IMR-90 (cell line): ENCODE measurements around the gene UST. TPM values are rescaled to one million over a fixed set of nuclear protein-coding genes. Genes with fewer than 3 reads are reported as not detected.
"Not testable (repeated sequence)": the region's sequence is repeated elsewhere in the genome, so short reads cannot be mapped to it uniquely, and the experiment has no call there.

Experiments
- ATAC-seq: fragments of 200-7000 bp; cut with Tn5 transposase; 2 replicates; pipeline ENCODE4 v1.9.1; 2020; ENCODE audit warnings: low read depth, mild to moderate bottlenecking, moderate library complexity
- BruUV-seq: library from RNA; stranded (reverse); fragments of 400-500 nt; replicated peaks from 2 replicates; lab custom pipeline; 2021; lab: Mats Ljungman, UMichigan
- CTCF ChIA-PET: fragments of 300-600 bp; formaldehyde crosslinking; extraction: SDS; loops from one replicate; lab custom pipeline; 2021; ENCODE audit warnings: antibody characterized with exemption; lab: Yijun Ruan, JAX
- POLR2A ChIA-PET: fragments of 300-600 bp; sonication (Branson Sonifier 250); formaldehyde crosslinking; loops from one replicate; lab custom pipeline; 2022; ENCODE audit warnings: antibody characterized with exemption; ENCODE audit not compliant: unreplicated experiment; lab: Charles Lee
- DNase-seq: peaks from one replicate; pipeline ENCODE4 v3.0.0; 2013
- H2AFZ ChIP-seq: replicated peaks from 2 replicates; pipeline ENCODE3; 2013; ENCODE audit warnings: low read length, mild to moderate bottlenecking; ENCODE audit not compliant: poor library complexity
- H2AK5ac ChIP-seq: 2 replicates; pipeline ENCODE4 v1.6.1; 2013; ENCODE audit warnings: low read depth, low read length, inconsistent platforms
- H2AK9ac ChIP-seq: replicated peaks from 2 replicates; pipeline ENCODE3; 2013; ENCODE audit warnings: mild to moderate bottlenecking, low read depth, low read length, moderate library complexity; ENCODE audit not compliant: poor library complexity
- H2BK120ac ChIP-seq: 2 replicates; pipeline ENCODE4 v1.6.1; 2013; ENCODE audit warnings: low read depth, low read length, inconsistent platforms
- H2BK15ac ChIP-seq: 3 replicates; pipeline ENCODE4 v1.6.1; 2013; ENCODE audit warnings: low read depth, low read length, inconsistent platforms
- H2BK20ac ChIP-seq: 2 replicates; pipeline ENCODE4 v1.6.1; 2013; ENCODE audit warnings: low read depth, mild to moderate bottlenecking, inconsistent platforms, low read length, moderate library complexity
- H2BK5ac ChIP-seq: 2 replicates; pipeline ENCODE4 v1.6.1; 2013; ENCODE audit warnings: mild to moderate bottlenecking, low read depth, low read length, inconsistent platforms; ENCODE audit not compliant: poor library complexity, severe bottlenecking
- H3K14ac ChIP-seq: replicated peaks from 2 replicates; pipeline ENCODE4 v1.6.1; 2013; ENCODE audit warnings: low read depth, low read length, inconsistent platforms
- H3K18ac ChIP-seq: 2 replicates; pipeline ENCODE4 v1.6.1; 2013; ENCODE audit warnings: low read depth, low read length, control low read depth
- H3K23ac ChIP-seq: 2 replicates; pipeline ENCODE4 v1.6.1; 2013; ENCODE audit warnings: low read depth, low read length, inconsistent platforms
- H3K27ac ChIP-seq: 2 replicates; pipeline ENCODE4 v1.5.1; 2013; ENCODE audit warnings: mild to moderate bottlenecking, control low read depth, low read length; ENCODE audit not compliant: insufficient read depth
- H3K27me3 ChIP-seq: 2 replicates; pipeline ENCODE4 v1.6.1; 2013; ENCODE audit warnings: low read length; ENCODE audit not compliant: control insufficient read depth, insufficient read depth
- H3K36me3 ChIP-seq: 2 replicates; pipeline ENCODE4 v1.6.1; 2013; ENCODE audit warnings: low read length, mixed read lengths; ENCODE audit not compliant: control insufficient read depth, insufficient read depth
- H3K4ac ChIP-seq: 2 replicates; pipeline ENCODE4 v1.6.1; 2013; ENCODE audit warnings: low read depth, low read length, inconsistent platforms
- H3K4me1 ChIP-seq: 2 replicates; pipeline ENCODE4 v1.6.1; 2013; ENCODE audit warnings: low read length, mixed read lengths; ENCODE audit not compliant: control insufficient read depth, insufficient read depth
- H3K4me2 ChIP-seq: 2 replicates; pipeline ENCODE4 v1.6.1; 2013; ENCODE audit warnings: low read depth, mild to moderate bottlenecking, control low read depth, low read length, moderate library complexity
- H3K4me3 ChIP-seq: 2 replicates; pipeline ENCODE4 v1.5.1; 2013; ENCODE audit warnings: low read depth, mild to moderate bottlenecking, control low read depth, low read length, moderate library complexity; ENCODE audit not compliant: insufficient read depth
- H3K56ac ChIP-seq: 2 replicates; pipeline ENCODE4 v1.6.1; 2013; ENCODE audit warnings: low read length, inconsistent platforms; ENCODE audit not compliant: insufficient read depth; ENCODE audit errors: extremely low read depth
- H3K79me1 ChIP-seq, 2 experiments: 2 replicates each; pipeline ENCODE4 v1.6.1; 2013; ENCODE audit warnings: low read length in 2 of 2, inconsistent platforms in 1 of 2, low read depth in 1 of 2
- H3K9ac ChIP-seq: 2 replicates; pipeline ENCODE4 v1.6.1; 2013; ENCODE audit warnings: low read depth, low read length, control low read depth
- H3K9me1 ChIP-seq: 2 replicates; pipeline ENCODE4 v1.6.1; 2013; ENCODE audit warnings: low read length, inconsistent platforms; ENCODE audit not compliant: insufficient read depth
- H3K9me3 ChIP-seq: 2 replicates; pipeline ENCODE4 v1.6.1; 2013; ENCODE audit warnings: low read length; ENCODE audit not compliant: control insufficient read depth, insufficient read depth
- H4K20me1 ChIP-seq: 2 replicates; pipeline ENCODE4 v1.6.1; 2013; ENCODE audit warnings: low read length, inconsistent platforms; ENCODE audit not compliant: insufficient read depth
- H4K5ac ChIP-seq: 2 replicates; pipeline ENCODE4 v1.6.1; 2013; ENCODE audit warnings: mild to moderate bottlenecking, low read depth, low read length, control low read depth
- H4K8ac ChIP-seq, 2 experiments: 2 replicates each; pipeline ENCODE4 v1.6.1; 2013; ENCODE audit warnings: low read depth in 2 of 2, low read length in 2 of 2, control low read depth in 1 of 2, inconsistent platforms in 1 of 2
- H4K91ac ChIP-seq: 2 replicates; pipeline ENCODE4 v1.6.1; 2013; ENCODE audit warnings: low read depth, low read length, inconsistent platforms; ENCODE audit not compliant: insufficient read depth
- WGBS, 2 experiments: methylation state at CpG; one replicate each; pipeline versions ENCODE4 v1.1.5 to v1.1.7; 2013; ENCODE audit warnings: missing lambda C conversion rate in 2 of 2; ENCODE audit not compliant: insufficient read length in 1 of 2; ENCODE audit errors: extremely low coverage in 2 of 2; 5-methylcytosine and 5-hydroxymethylcytosine counted together
- dilution Hi-C: fragments of 300-500 bp; cut with HindIII; formaldehyde crosslinking; loops from one replicate; pipeline ENCODE4 v1.14.3; 2018; ENCODE audit warnings: low sequenced_read_pairs; ENCODE audit not compliant: unreplicated experiment
- in situ Hi-C: fragments of 300-500 bp; cut with MboI; formaldehyde crosslinking; loops from 3 replicates; pipeline ENCODE4 v1.14.3; 2019; ENCODE audit warnings: low sequenced_read_pairs, inconsistent platforms, mixed read lengths
- intact Hi-C: fragments of 100-400 bp; cut with micrococcal nuclease; formaldehyde crosslinking; loops from 2 replicates; pipeline ENCODE4 v1.10.0; 2022
- polyA plus RNA-seq, 3 experiments: library from polyadenylated mRNA; depleted of rRNA; stranded (reverse); fragments of >200 nt; gene quantifications; 2 replicates each; pipeline ENCODE4 v1.2.3, GENCODE V29; 2012; ENCODE audit warnings: low replicate concordance in 1 of 3
- total RNA-seq: library from RNA; depleted of rRNA; stranded (reverse); fragments of >200 nt; gene quantifications from 2 replicates; pipeline ENCODE4 v1.2.3, GENCODE V29; 2012

Gene UST
- total and polyA plus RNA-seq, 2 of the 4 experiments (the other 2 are of a cell fraction), result 7.7 to 13.8 TPM

GRCh38 chr6:148780423-148780822 lies 33.6 kb downstream of the UST start:
- H3K14ac ChIP-seq, H2BK20ac ChIP-seq, dilution Hi-C loops, H3K4ac ChIP-seq, H3K18ac ChIP-seq, H4K8ac ChIP-seq, H2BK5ac ChIP-seq, H2BK120ac ChIP-seq, in situ Hi-C loops, H3K23ac ChIP-seq, H2AK5ac ChIP-seq, ATAC-seq, intact Hi-C loops, H4K5ac ChIP-seq, H3K9me3 ChIP-seq, POLR2A ChIA-PET, H2AK9ac ChIP-seq, H3K9ac ChIP-seq, H3K27ac ChIP-seq, DNase-seq, H2AFZ ChIP-seq, H3K27me3 ChIP-seq, H4K91ac ChIP-seq, H3K4me3 ChIP-seq, H2BK15ac ChIP-seq, H3K36me3 ChIP-seq, H3K56ac ChIP-seq, H3K4me1 ChIP-seq, BruUV-seq, CTCF ChIA-PET, H3K4me2 ChIP-seq: not testable (repeated sequence)
- H3K79me1 ChIP-seq, result peaks cover 15 to 26% of the 10 kb centered on the region in 2 experiments; a peak in 3 of 4 replicates
- peaks cover 15% of the 10 kb centered on the region for H4K20me1 ChIP-seq
- no CpG with 5 or more reads among the region's 1 CpG for WGBS, 2 experiments
- H3K9me1 ChIP-seq, result peaks cover 12% of the 10 kb centered on the region
